BLaER1 treated with 17β-estradiol and CSF1 and Interleukin-3, amounts not matched to agents 10 nM and 100 nM (cell line): Measurements from ENCODE around the gene ACOX3.
A peak's percentile ranks its signal among the peaks of the same experiment; 100 is the strongest.
"Not testable (repeated sequence)": the region's sequence is repeated elsewhere in the genome, so short reads cannot be mapped to it uniquely, and the experiment has no call there.

Source experiments
- H3K27ac ChIP-seq, 11 experiments: shearing (Covaris generic); formaldehyde crosslinking; 2 replicates each; pipeline ENCODE4 v1.8.1; 2022
- H3K27me3 ChIP-seq, 11 experiments: shearing (Covaris generic); formaldehyde crosslinking; 2 replicates each; pipeline ENCODE4 v1.8.1; 2022
- H3K36me3 ChIP-seq, 11 experiments: shearing (Covaris generic); formaldehyde crosslinking; 2 replicates each; pipeline ENCODE4 v1.8.1; 2022
- H3K4me1 ChIP-seq, 10 experiments: shearing (Covaris generic); formaldehyde crosslinking; 2 replicates each; pipeline ENCODE4 v1.8.1; 2022
- H3K4me2 ChIP-seq, 11 experiments: shearing (Covaris generic); formaldehyde crosslinking; 2 replicates each; pipeline ENCODE4 v1.8.1; 2022
- H3K4me3 ChIP-seq, 10 experiments: shearing (Covaris generic); formaldehyde crosslinking; 2 replicates each; pipeline ENCODE4 v1.8.1; 2022
- H3K9ac ChIP-seq, 11 experiments: shearing (Covaris generic); formaldehyde crosslinking; 2 replicates each; pipeline ENCODE4 v1.8.1; 2022
- H3K9me3 ChIP-seq, 11 experiments: shearing (Covaris generic); formaldehyde crosslinking; replicated peaks in 1 of 11; 2 replicates each; pipeline ENCODE4 v1.8.1; 2022
- H4K20me1 ChIP-seq, 11 experiments: shearing (Covaris generic); formaldehyde crosslinking; 2 replicates each; pipeline ENCODE4 v1.8.1; 2022
- Cebpa-rat ChIP-seq, 11 experiments: shearing (Covaris generic); IDR thresholded peaks; 2 replicates each; pipeline ENCODE4 v1.8.1; 2022

The ACOX3 gene

GRCh38 chr4:8422327-8422726 is 18.2 kb downstream of the ACOX3 start:
- H3K4me1 ChIP-seq = peaks cover 2 to 20% (median 5%) of the 10 kb centered on the region in 10 experiments
- no peak for TF ChIP-seq Cebpa-rat (IDR thresholded peaks at IDR 0.05)
- H3K9ac ChIP-seq = no peak overlapping the region
- H4K20me1 ChIP-seq = peaks cover 0 to 71% (median 37%) of the 10 kb centered on the region in 11 experiments; a peak in 17 of 22 replicates
- H3K9me3 ChIP-seq = no peaks in the 10 kb centered on the region
- no peak overlapping the region for H3K4me3 ChIP-seq
- H3K27me3 ChIP-seq = no peaks in the 10 kb centered on the region
- H3K36me3 ChIP-seq = peaks cover 0 to 15% (median 0%) of the 10 kb centered on the region in 11 experiments; a peak in 6 of 22 replicates
- H3K27ac ChIP-seq = no peak overlapping the region
- H3K4me2 ChIP-seq = no peak overlapping the region

- not testable (repeated sequence) for H3K4me3 ChIP-seq, H3K27ac ChIP-seq, H3K4me2 ChIP-seq, H3K9ac ChIP-seq, H3K9me3 ChIP-seq, H3K27me3 ChIP-seq
- peaks cover 11 to 37% (median 15%) of the 10 kb centered on the region in 11 experiments for H3K36me3 ChIP-seq
- peaks cover 0 to 76% (median 41%) of the 10 kb centered on the region in 11 experiments; a peak in 16 of 22 replicates for H4K20me1 ChIP-seq
- peaks cover 0 to 17% (median 0%) of the 10 kb centered on the region in 10 experiments; a peak in 7 of 20 replicates for H3K4me1 ChIP-seq
Measured at GRCh38 chr4:8420151-8420550, 20.4 kb downstream of the ACOX3 start.

GRCh38 chr4:8419222-8420041 is 21.1 kb downstream of the ACOX3 start:
- Histone ChIP-seq H3K4me2 (peak overlapping the region in 2 of 11 experiments; percentile 15 to 21; a peak in 1 of 22 replicates), H3K9ac (no peak overlapping the region), H3K4me1 (peaks cover 0 to 17% (median 0%) of the 10 kb centered on the region in 10 experiments; a peak in 7 of 20 replicates), H4K20me1 (peaks cover 0 to 76% (median 41%) of the 10 kb centered on the region in 11 experiments; a peak in 16 of 22 replicates), H3K4me3 (no peak overlapping the region), H3K27ac (no peak overlapping the region), H3K36me3 (peaks cover 19 to 44% (median 23%) of the 10 kb centered on the region in 11 experiments), H3K9me3 (no peaks in the 10 kb centered on the region), H3K27me3 (no peaks in the 10 kb centered on the region)
- TF ChIP-seq Cebpa-rat (IDR thresholded peaks at IDR 0.05) = no peak

- Histone ChIP-seq H3K9ac (0 out of 22 replicates have a peak overlapping the region, but pooled peaks of 1 of the 11 experiments have one; percentile 3), H3K36me3 (peaks cover 24 to 66% (median 35%) of the 10 kb centered on the region in 11 experiments), H3K4me2 (peak overlapping the region in 1 of 11 experiments; percentile 38; a peak in 2 of 22 replicates), H3K4me1 (peaks cover 10 to 26% (median 11%) of the 10 kb centered on the region in 10 experiments; a peak in 19 of 20 replicates), H3K27me3 (no peaks in the 10 kb centered on the region), H3K9me3 (no peaks in the 10 kb centered on the region), H3K27ac (no peak overlapping the region), H4K20me1 (peaks cover 0 to 75% (median 24%) of the 10 kb centered on the region in 11 experiments; a peak in 16 of 22 replicates), H3K4me3 (no peak overlapping the region)
- no peak for TF ChIP-seq Cebpa-rat (IDR thresholded peaks at IDR 0.05)
Measured at GRCh38 chr4:8417071-8417614, 23.4 kb downstream of the ACOX3 start.

GRCh38 chr4:8414377-8414776 is 26.1 kb downstream of the ACOX3 start:
- H3K9me3 ChIP-seq = no peaks in the 10 kb centered on the region
- no peaks in the 10 kb centered on the region for H3K27me3 ChIP-seq
- peaks cover 24 to 51% (median 35%) of the 10 kb centered on the region in 11 experiments for H3K36me3 ChIP-seq
- no peak overlapping the region for H3K27ac ChIP-seq
- no peak overlapping the region for H3K4me3 ChIP-seq
- peaks cover 36 to 48% (median 38%) of the 10 kb centered on the region in 10 experiments for H3K4me1 ChIP-seq
- H4K20me1 ChIP-seq = peaks cover 0 to 75% (median 29%) of the 10 kb centered on the region in 11 experiments; a peak in 16 of 22 replicates
- no peak overlapping the region for H3K9ac ChIP-seq
- no peak overlapping the region for H3K4me2 ChIP-seq
- no peak for TF ChIP-seq Cebpa-rat (IDR thresholded peaks at IDR 0.05)

- Histone ChIP-seq H3K9me3 (no peaks in the 10 kb centered on the region), H3K4me3 (no peak overlapping the region), H3K9ac (peak overlapping the region in 1 of 11 experiments; percentile 65; a peak in 1 of 22 replicates), H3K27me3 (no peaks in the 10 kb centered on the region), H3K4me1 (peaks cover 33 to 48% (median 43%) of the 10 kb centered on the region in 10 experiments), H3K36me3 (peaks cover 28 to 62% (median 38%) of the 10 kb centered on the region in 11 experiments), H3K27ac (no peak overlapping the region), H3K4me2 (peak overlapping the region; percentile 72 to 91 (median 77); a peak in 19 of 22 replicates), H4K20me1 (peaks cover 0 to 73% (median 27%) of the 10 kb centered on the region in 11 experiments; a peak in 15 of 22 replicates)
- TF ChIP-seq Cebpa-rat (IDR thresholded peaks at IDR 0.05) = no peak
Measured at GRCh38 chr4:8412288-8412687, 28.2 kb downstream of the ACOX3 start.

- Histone ChIP-seq H3K27ac (peak overlapping the region in 8 of 11 experiments; percentile 9 to 68 (median 44); a peak in 11 of 22 replicates), H3K9ac (peak overlapping the region in 8 of 11 experiments; percentile 4 to 65 (median 51); a peak in 14 of 22 replicates), H3K4me2 (peak overlapping the region; percentile 72 to 91 (median 77)), H4K20me1 (peaks cover 0 to 66% (median 20%) of the 10 kb centered on the region in 11 experiments; a peak in 15 of 22 replicates), H3K9me3 (peaks cover 3 to 4% (median 4%) of the 10 kb centered on the region in 11 experiments; a peak in 18 of 22 replicates), H3K27me3 (no peaks in the 10 kb centered on the region), H3K4me1 (peaks cover 29 to 45% (median 43%) of the 10 kb centered on the region in 10 experiments), H3K36me3 (peaks cover 29 to 59% (median 42%) of the 10 kb centered on the region in 11 experiments), H3K4me3 (peak overlapping the region in 4 of 10 experiments; percentile 3 to 41 (median 12); a peak in 4 of 20 replicates)
- TF ChIP-seq Cebpa-rat (IDR thresholded peaks at IDR 0.05) = no peak
Measured at GRCh38 chr4:8411351-8412180, 29.0 kb downstream of the ACOX3 start.
